HS-5 (cell line): ENCODE measurements around the gene GPATCH4.

ENCODE experiments used
- DNase-seq: peaks from one replicate; pipeline ENCODE4 v3.0.0-alpha.2; 2012; ENCODE audit warnings: low read depth

GPATCH4 gene

GRCh38 chr1:156547434-156547833, 53.8 kb downstream of the GPATCH4 start:
- no peak for DNase-seq

GRCh38 chr1:156546267-156546666, 55.0 kb downstream of the GPATCH4 start:
- no peak for DNase-seq

- no peak for DNase-seq
Measured at GRCh38 chr1:156544592-156545102, 56.6 kb downstream of the GPATCH4 start.
